GM23248 (cell line): ENCODE data around the gene TNIP3. TPM values are rescaled to one million over a fixed set of nuclear protein-coding genes. Genes with fewer than 3 reads are reported as not detected.
A peak's percentile ranks its signal among the peaks of the same experiment; 100 is the strongest.

Experiments
- DNase-seq: peaks from one replicate; pipeline ENCODE4 v3.0.0-alpha.2; 2015
- H2AFZ ChIP-seq: fragments of 200-600 bp; sonication (generic); 2 replicates; pipeline ENCODE4 v1.6.1; 2016; ENCODE audit warnings: antibody characterized with exemption
- H3F3A ChIP-seq: fragments of 200-600 bp; sonication (generic); 2 replicates; pipeline ENCODE4 v1.6.1; 2016; ENCODE audit warnings: mild to moderate bottlenecking, antibody characterized with exemption, mixed run types; ENCODE audit not compliant: insufficient read depth
- H3K27ac ChIP-seq: fragments of 200-600 bp; sonication (generic); 2 replicates; pipeline ENCODE4 v1.5.1; 2016; ENCODE audit warnings: mild to moderate bottlenecking
- H3K27me3 ChIP-seq: fragments of 200-600 bp; sonication (generic); replicated peaks from 2 replicates; pipeline ENCODE4 v1.6.1; 2016; ENCODE audit warnings: mild to moderate bottlenecking; ENCODE audit not compliant: insufficient read depth
- H3K36me3 ChIP-seq: fragments of 200-600 bp; sonication (generic); 2 replicates; pipeline ENCODE4 v1.6.1; 2016; ENCODE audit warnings: low read depth, mild to moderate bottlenecking
- H3K4me1 ChIP-seq: fragments of 200-600 bp; sonication (generic); 2 replicates; pipeline ENCODE4 v1.6.1; 2016; ENCODE audit warnings: mild to moderate bottlenecking; ENCODE audit not compliant: insufficient read depth
- H3K4me2 ChIP-seq: fragments of 200-600 bp; sonication (generic); one replicate; pipeline ENCODE4 v1.6.1; 2016; ENCODE audit warnings: mild to moderate bottlenecking; ENCODE audit not compliant: unreplicated experiment
- H3K4me3 ChIP-seq: fragments of 200-600 bp; sonication (generic); 2 replicates; pipeline ENCODE4 v1.5.1; 2016; ENCODE audit warnings: mild to moderate bottlenecking
- H3K79me2 ChIP-seq: fragments of 200-600 bp; sonication (generic); 2 replicates; pipeline ENCODE4 v1.6.1; 2016; ENCODE audit warnings: mild to moderate bottlenecking; ENCODE audit not compliant: insufficient read depth
- H3K9ac ChIP-seq: fragments of 200-600 bp; sonication (generic); 2 replicates; pipeline ENCODE4 v1.6.1; 2016; ENCODE audit warnings: mild to moderate bottlenecking
- H3K9me2 ChIP-seq: fragments of 200-600 bp; sonication (generic); 2 replicates; pipeline ENCODE4 v1.6.1; 2016; ENCODE audit warnings: mixed run types, mild to moderate bottlenecking, moderate library complexity; ENCODE audit not compliant: insufficient read depth
- H3K9me3 ChIP-seq: fragments of 200-600 bp; sonication (generic); one replicate; pipeline ENCODE4 v1.6.1; 2017; ENCODE audit warnings: low read depth
- H4K20me1 ChIP-seq: fragments of 200-600 bp; sonication (generic); 2 replicates; pipeline ENCODE4 v1.6.0; 2016; ENCODE audit not compliant: insufficient read depth
- EZH2 ChIP-seq: fragments of 200-600 bp; sonication (generic); IDR thresholded peaks from 2 replicates; pipeline ENCODE4 v1.6.1; 2018; ENCODE audit warnings: antibody characterized with exemption, mild to moderate bottlenecking; ENCODE audit not compliant: insufficient read depth, poor library complexity, severe bottlenecking
- EZH2phosphoT487 ChIP-seq: fragments of 200-600 bp; sonication (generic); IDR thresholded peaks from 2 replicates; pipeline ENCODE4 v1.6.1; 2018; ENCODE audit warnings: antibody characterized with exemption, moderate library complexity, mild to moderate bottlenecking, low read depth; ENCODE audit not compliant: insufficient read depth
- WGBS, 2 experiments: methylation state at CpG; one replicate each; pipeline ENCODE4 v1.1.6; 2015 to 2017; ENCODE audit warnings: low lambda C conversion rate in 2 of 2, low coverage in 1 of 2; ENCODE audit errors: missing lambda C conversion rate in 2 of 2; 5-methylcytosine and 5-hydroxymethylcytosine counted together
- in situ Hi-C: fragments of 300-500 bp; cut with MboI; formaldehyde crosslinking; loops from 2 replicates; pipeline ENCODE4 v1.15.0; 2020
- polyA plus RNA-seq: library from polyadenylated mRNA; unstranded; fragments of >200 nt; fragmentation: Nextera tagmentation; extraction: Ambion mirVana; gene quantifications from 2 replicates; pipeline ENCODE4 v1.2.1, GENCODE V29; 2016
- total RNA-seq: library from RNA; depleted of rRNA; stranded (reverse); fragments of >200 nt; shearing (Covaris generic); gene quantifications from 2 replicates; pipeline ENCODE4 v1.2.3, GENCODE V29; 2014

Gene TNIP3
- total and polyA plus RNA-seq, 2 experiments from 2014 or later: 0.76 to 2.2 TPM

- Histone ChIP-seq H3K36me3 (no peaks in the 10 kb centered on the region), H3K4me3 (no peak overlapping the region), H4K20me1 (no peaks in the 10 kb centered on the region), H3K4me1 (peaks cover 11% of the 10 kb centered on the region), H3K27ac (peak overlapping the region; percentile 27), H3K9ac (peak overlapping the region; percentile 16), H3K9me3 (no peaks in the 10 kb centered on the region), H3K79me2 (no peaks in the 10 kb centered on the region), H3F3A (no peaks in the 10 kb centered on the region), H3K4me2 (peak overlapping the region; percentile 31), H3K27me3 (no peaks in the 10 kb centered on the region), H3K9me2 (no peaks in the 10 kb centered on the region), H2AFZ (peak overlapping the region; percentile 46)
- 8 to 16% methylated on average over 2 of the region's 2 CpGs for WGBS, 2 experiments
- DNase-seq: peak; percentile 73
- TF ChIP-seq EZH2phosphoT487 (no peak), EZH2 (no peak)
- in situ Hi-C loops: loop anchor here (10.0 to 25.0 kb wide), 2 partner anchors 384 to 1022 kb away; no protein-coding TSS in a partner anchor
Observed at GRCh38 chr4:121096629-121097028, 67.5 kb downstream of the TNIP3 start.

GRCh38 chr4:121096191-121096590, 67.9 kb downstream of the TNIP3 start:
- peak overlapping the region; percentile 31 for H3K4me2 ChIP-seq
- H3F3A ChIP-seq: no peaks in the 10 kb centered on the region
- DNase-seq: peak; percentile 30
- TF ChIP-seq EZH2phosphoT487 (no peak), EZH2 (no peak)
- H3K9me2 ChIP-seq: no peaks in the 10 kb centered on the region
- peak overlapping the region; percentile 46 for H2AFZ ChIP-seq
- in situ Hi-C loops: loop anchor here (10.0 to 25.0 kb wide), 2 partner anchors 384 to 1021 kb away; no protein-coding TSS in a partner anchor
- H4K20me1 ChIP-seq: no peaks in the 10 kb centered on the region
- no peaks in the 10 kb centered on the region for H3K27me3 ChIP-seq
- no peaks in the 10 kb centered on the region for H3K79me2 ChIP-seq
- H3K9me3 ChIP-seq: no peaks in the 10 kb centered on the region
- no peak overlapping the region for H3K4me3 ChIP-seq
- H3K4me1 ChIP-seq: peaks cover 11% of the 10 kb centered on the region
- H3K27ac ChIP-seq: peak overlapping the region; percentile 27
- peak overlapping the region; percentile 16 for H3K9ac ChIP-seq
- no peaks in the 10 kb centered on the region for H3K36me3 ChIP-seq

- 69 to 84% methylated on average over 3 of the region's 3 CpGs for WGBS, 2 experiments
- no peak for DNase-seq
Observed at GRCh38 chr4:121094297-121094966, 69.7 kb downstream of the TNIP3 start.

GRCh38 chr4:121093261-121093660, 70.9 kb downstream of the TNIP3 start:
- Histone ChIP-seq H3K9me2 (no peaks in the 10 kb centered on the region), H3K4me3 (no peak overlapping the region), H3K4me1 (peaks cover 11% of the 10 kb centered on the region), H3K9ac (no peak overlapping the region), H3K79me2 (no peaks in the 10 kb centered on the region), H4K20me1 (no peaks in the 10 kb centered on the region), H3K27me3 (no peaks in the 10 kb centered on the region), H3K4me2 (no peak overlapping the region), H3K27ac (no peak overlapping the region), H3K36me3 (no peaks in the 10 kb centered on the region), H3K9me3 (no peaks in the 10 kb centered on the region), H3F3A (no peaks in the 10 kb centered on the region), H2AFZ (no peak overlapping the region)
- DNase-seq: no peak
- TF ChIP-seq EZH2 (no peak), EZH2phosphoT487 (no peak)
- in situ Hi-C loops: loop anchor here (10.0 to 25.0 kb wide), 2 partner anchors 381 to 1018 kb away; no protein-coding TSS in a partner anchor

More at GRCh38 chr4:121094297-121094966, 69.7 kb downstream of the TNIP3 start:
- Histone ChIP-seq H3K4me3 (no peak overlapping the region), H4K20me1 (no peaks in the 10 kb centered on the region), H3K9me3 (no peaks in the 10 kb centered on the region), H3K27ac (no peak overlapping the region), H3K9ac (no peak overlapping the region), H3K4me2 (no peak overlapping the region), H3F3A (no peaks in the 10 kb centered on the region), H3K9me2 (no peaks in the 10 kb centered on the region), H3K27me3 (no peaks in the 10 kb centered on the region), H3K79me2 (no peaks in the 10 kb centered on the region), H3K4me1 (peaks cover 11% of the 10 kb centered on the region), H3K36me3 (no peaks in the 10 kb centered on the region), H2AFZ (no peak overlapping the region)
- in situ Hi-C loops: loop anchor here (10.0 to 25.0 kb wide), 2 partner anchors 382 to 1020 kb away; no protein-coding TSS in a partner anchor
- TF ChIP-seq EZH2phosphoT487: no peak
- TF ChIP-seq EZH2: no peak
